ENCODE data around the gene BBX.
A peak's percentile ranks its signal among the peaks of the same experiment; 100 is the strongest.

The BBX gene

GRCh38 chr3:107644631-107645030 lies 121.9 kb downstream of the BBX start:
- DNase-seq (no peak), ATAC-seq (no peak)
- no peaks in the 10 kb centered on the region for H3K27me3 Mint-ChIP-seq
- no peak overlapping the region for H3K4me3 Mint-ChIP-seq
- peaks cover 26% of the 10 kb centered on the region for H3K4me1 Mint-ChIP-seq
- peak overlapping the region in 1 of 2 donors; percentile 47 for H3K27ac Mint-ChIP-seq
- peaks cover 0 to 8% of the 10 kb centered on the region in 2 donors for H3K9me3 Mint-ChIP-seq

GRCh38 chr3:107650788-107651187 lies 128.0 kb downstream of the BBX start:
- Mint-ChIP-seq H3K9me3 (peaks cover 0 to 8% of the 10 kb centered on the region in 2 donors), H3K27ac (no peak overlapping the region), H3K4me3 (no peak overlapping the region), H3K4me1 (peaks cover 26% of the 10 kb centered on the region), H3K27me3 (no peaks in the 10 kb centered on the region)
- ATAC-seq (no peak), DNase-seq (no peak)

DNA sequence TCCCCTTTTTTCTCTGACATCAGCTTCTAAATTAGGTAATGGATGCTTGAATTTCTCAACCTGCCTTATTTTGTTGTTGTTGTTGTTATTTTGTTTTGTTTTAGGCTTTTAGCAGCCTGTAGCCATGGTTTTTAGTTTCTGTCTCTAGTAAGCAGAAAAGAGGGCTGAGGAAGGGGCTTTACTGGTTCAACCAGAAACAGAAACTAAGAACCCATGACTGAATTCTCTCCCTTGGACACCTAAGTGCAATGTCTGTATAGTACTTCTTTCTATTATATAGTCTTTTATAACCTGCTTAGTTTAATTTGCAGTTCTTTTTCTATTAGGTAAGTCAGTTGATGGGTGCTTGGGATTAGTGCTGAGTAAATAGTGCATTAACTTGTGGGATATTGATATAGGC lies 129.0 kb downstream of the BBX start:
- ATAC-seq: peak; percentile 77
- Mint-ChIP-seq H3K4me3 (no peak overlapping the region), H3K27me3 (no peaks in the 10 kb centered on the region), H3K9me3 (peaks cover 0 to 8% of the 10 kb centered on the region in 2 donors), H3K27ac (peak overlapping the region in 1 of 2 donors; percentile 81), H3K4me1 (peaks cover 26% of the 10 kb centered on the region)
- no peak for DNase-seq

- ATAC-seq: no peak
Measured at GRCh38 chr3:107654218-107654617, 131.5 kb downstream of the BBX start.

GRCh38 chr3:107657971-107658370 lies 135.2 kb downstream of the BBX start:
- DNase-seq (no peak), ATAC-seq (no peak)
- Mint-ChIP-seq H3K9me3 (no peaks in the 10 kb centered on the region), H3K27me3 (no peaks in the 10 kb centered on the region), H3K4me3 (no peak overlapping the region), H3K27ac (no peak overlapping the region), H3K4me1 (peaks cover 13% of the 10 kb centered on the region)

More at GRCh38 chr3:107654218-107654617, 131.5 kb downstream of the BBX start:
- Mint-ChIP-seq H3K27me3 (no peaks in the 10 kb centered on the region), H3K27ac (no peak overlapping the region), H3K9me3 (peaks cover 0 to 2% of the 10 kb centered on the region in 2 donors), H3K4me1 (peaks cover 22% of the 10 kb centered on the region), H3K4me3 (no peak overlapping the region)
- DNase-seq: no peak

DNA sequence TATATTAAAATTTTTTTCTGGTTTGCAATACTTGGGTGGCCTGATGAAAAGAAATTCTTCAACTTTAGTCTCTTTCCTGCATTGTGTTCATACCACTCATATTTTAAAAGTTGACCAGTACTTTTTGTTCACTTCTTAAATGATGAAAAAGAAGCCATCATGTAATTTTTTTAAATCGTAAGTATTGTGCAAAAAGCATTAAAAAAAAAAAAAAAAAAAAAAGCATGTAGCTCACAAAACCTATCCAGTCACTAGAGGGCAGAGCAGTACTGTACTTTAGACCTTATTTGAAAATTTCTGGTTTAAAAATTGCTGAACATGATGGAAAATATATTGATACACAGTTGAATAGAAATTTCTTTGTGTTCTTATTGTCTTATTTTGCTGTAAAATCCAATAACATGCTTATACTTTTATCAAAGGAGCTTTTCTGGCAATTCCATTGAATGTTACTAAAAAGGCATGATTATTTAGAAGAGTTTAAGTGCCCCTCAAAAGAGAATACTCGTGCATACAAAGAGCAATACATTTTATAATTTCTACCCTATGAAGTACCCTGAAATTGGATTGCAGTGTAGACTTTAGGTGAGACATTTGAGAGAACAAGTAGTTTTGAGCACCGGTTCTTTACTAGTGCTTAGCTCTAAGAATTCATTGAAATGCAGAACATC lies 137.7 kb downstream of the BBX start:
- peaks cover 14% of the 10 kb centered on the region for H3K4me1 Mint-ChIP-seq
- DNase-seq (no peak), ATAC-seq (no peak)
- H3K27me3 Mint-ChIP-seq: no peaks in the 10 kb centered on the region
- H3K9me3 Mint-ChIP-seq: no peaks in the 10 kb centered on the region
- H3K27ac Mint-ChIP-seq: no peak overlapping the region
- no peak overlapping the region for H3K4me3 Mint-ChIP-seq

- H3K27me3 Mint-ChIP-seq: no peaks in the 10 kb centered on the region
- no peaks in the 10 kb centered on the region for H3K9me3 Mint-ChIP-seq
- no peak overlapping the region for H3K27ac Mint-ChIP-seq
- ATAC-seq: peak; percentile 86
- H3K4me1 Mint-ChIP-seq: peaks cover 19% of the 10 kb centered on the region
- H3K4me3 Mint-ChIP-seq: no peak overlapping the region
- DNase-seq: no peak
Measured at GRCh38 chr3:107661447-107662123, 138.8 kb downstream of the BBX start.

DNA sequence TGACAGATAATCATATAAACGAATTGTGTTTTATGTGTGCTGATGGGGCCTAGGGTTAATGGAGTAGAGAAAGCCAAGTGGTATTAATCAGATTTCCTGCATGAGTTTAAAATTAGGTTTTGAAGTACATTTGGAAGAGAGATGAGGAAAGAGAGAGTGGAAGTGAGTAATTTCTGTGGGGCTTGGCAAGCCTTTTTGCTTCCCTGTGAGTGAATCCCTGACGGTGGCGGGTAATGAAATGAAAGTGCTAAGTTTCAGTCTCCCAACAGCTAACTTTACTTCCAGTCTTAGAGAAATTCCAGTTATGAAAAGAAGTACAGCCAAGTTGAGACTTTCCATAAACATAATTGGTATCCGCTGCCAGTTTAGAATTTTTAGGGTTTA lies 139.4 kb downstream of the BBX start:
- no peak for DNase-seq
- no peaks in the 10 kb centered on the region for H3K9me3 Mint-ChIP-seq
- no peak overlapping the region for H3K27ac Mint-ChIP-seq
- ATAC-seq: peak; percentile 15
- no peaks in the 10 kb centered on the region for H3K27me3 Mint-ChIP-seq
- peaks cover 19% of the 10 kb centered on the region for H3K4me1 Mint-ChIP-seq
- H3K4me3 Mint-ChIP-seq: no peak overlapping the region

- H3K4me1 Mint-ChIP-seq: peaks cover 19% of the 10 kb centered on the region
- no peak for ATAC-seq
- no peaks in the 10 kb centered on the region for H3K9me3 Mint-ChIP-seq
- no peaks in the 10 kb centered on the region for H3K27me3 Mint-ChIP-seq
- no peak overlapping the region for H3K4me3 Mint-ChIP-seq
- H3K27ac Mint-ChIP-seq: no peak overlapping the region
- no peak for DNase-seq
Measured at GRCh38 chr3:107662586-107662985, 139.8 kb downstream of the BBX start.

DNA sequence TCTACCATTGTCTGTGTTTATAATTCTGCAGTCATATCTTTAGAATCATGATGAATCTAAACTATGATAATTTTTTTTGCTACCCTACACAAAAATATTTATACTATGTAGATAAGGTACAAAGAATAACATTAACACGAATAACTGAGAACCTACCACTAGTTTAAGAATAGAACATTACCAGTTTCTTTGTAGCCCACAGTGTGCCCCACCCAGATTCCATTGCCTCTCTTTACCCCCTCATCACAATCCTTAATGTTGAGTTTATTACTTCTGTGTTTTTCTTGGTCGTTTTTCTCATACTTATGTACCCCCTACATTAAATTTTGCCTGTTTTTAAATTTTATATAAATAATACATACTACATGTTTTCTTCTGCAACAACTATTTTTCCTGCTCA lies 140.5 kb downstream of the BBX start:
- DNase-seq: no peak
- Mint-ChIP-seq H3K9me3 (no peaks in the 10 kb centered on the region), H3K27ac (no peak overlapping the region), H3K4me1 (peaks cover 23% of the 10 kb centered on the region), H3K27me3 (no peaks in the 10 kb centered on the region), H3K4me3 (no peak overlapping the region)
- no peak for ATAC-seq

- Mint-ChIP-seq H3K27me3 (no peaks in the 10 kb centered on the region), H3K9me3 (no peaks in the 10 kb centered on the region), H3K4me1 (peaks cover 30% of the 10 kb centered on the region), H3K27ac (no peak overlapping the region), H3K4me3 (no peak overlapping the region)
- ATAC-seq (no peak), DNase-seq (no peak)
Measured at GRCh38 chr3:107664614-107665013, 141.9 kb downstream of the BBX start.

GRCh38 chr3:107665351-107665750 lies 142.6 kb downstream of the BBX start:
- Mint-ChIP-seq H3K4me1 (peaks cover 30% of the 10 kb centered on the region), H3K27me3 (no peaks in the 10 kb centered on the region), H3K4me3 (no peak overlapping the region), H3K9me3 (no peaks in the 10 kb centered on the region), H3K27ac (peak overlapping the region in 1 of 2 donors; percentile 3)
- DNase-seq (no peak), ATAC-seq (no peak)

GRCh38 chr3:107666853-107667252 lies 144.1 kb downstream of the BBX start:
- Mint-ChIP-seq H3K27ac (no peak overlapping the region), H3K4me1 (peaks cover 22% of the 10 kb centered on the region), H3K27me3 (no peaks in the 10 kb centered on the region), H3K9me3 (no peaks in the 10 kb centered on the region), H3K4me3 (no peak overlapping the region)
- DNase-seq (no peak), ATAC-seq (no peak)

DNA sequence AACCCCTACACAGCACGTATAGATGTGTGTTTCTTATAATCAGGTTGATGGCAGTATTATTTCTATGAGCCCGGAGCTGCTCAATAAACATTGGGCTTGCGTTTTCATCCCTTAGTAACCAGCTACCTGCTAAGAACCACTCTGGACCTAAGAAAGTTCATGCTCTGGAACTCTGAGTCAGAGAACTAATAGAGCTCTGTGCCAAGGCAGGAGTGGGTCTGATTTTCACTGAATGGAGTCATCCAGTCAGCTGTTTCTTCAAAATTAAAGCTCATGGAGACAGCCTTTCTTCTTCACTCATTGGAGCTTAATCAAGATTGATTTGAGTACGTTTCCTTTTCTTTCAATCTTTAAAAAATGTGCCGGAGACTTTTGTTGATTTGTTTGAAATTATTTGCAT lies 145.7 kb downstream of the BBX start:
- peaks cover 18% of the 10 kb centered on the region for H3K4me1 Mint-ChIP-seq
- H3K4me3 Mint-ChIP-seq: no peak overlapping the region
- DNase-seq: no peak
- no peak overlapping the region for H3K27ac Mint-ChIP-seq
- no peak for ATAC-seq
- no peaks in the 10 kb centered on the region for H3K9me3 Mint-ChIP-seq
- no peaks in the 10 kb centered on the region for H3K27me3 Mint-ChIP-seq

GRCh38 chr3:107668963-107669362 lies 146.2 kb downstream of the BBX start:
- no peak for DNase-seq
- no peaks in the 10 kb centered on the region for H3K9me3 Mint-ChIP-seq
- no peak overlapping the region for H3K4me3 Mint-ChIP-seq
- H3K4me1 Mint-ChIP-seq: peaks cover 18% of the 10 kb centered on the region
- H3K27me3 Mint-ChIP-seq: no peaks in the 10 kb centered on the region
- ATAC-seq: no peak
- no peak overlapping the region for H3K27ac Mint-ChIP-seq

DNA sequence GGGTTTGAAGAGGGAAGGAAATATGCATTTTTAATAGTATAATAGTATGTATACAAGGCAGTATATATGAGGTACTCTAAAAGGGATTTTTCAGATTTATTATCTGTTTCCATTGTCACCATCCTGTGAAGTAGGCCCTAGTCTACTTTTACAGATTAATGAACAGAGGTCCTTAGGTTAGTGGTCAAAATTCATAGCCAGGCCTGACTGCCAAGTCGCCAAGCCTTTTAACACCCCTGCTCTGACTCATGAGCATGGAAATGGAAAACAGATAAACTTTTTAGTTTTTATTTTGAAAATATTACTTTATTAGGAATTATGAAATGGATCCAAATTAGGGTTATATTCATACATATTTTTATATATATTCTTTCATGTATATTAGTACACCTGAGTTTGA lies 146.9 kb downstream of the BBX start:
- DNase-seq (no peak), ATAC-seq (no peak)
- Mint-ChIP-seq H3K27me3 (no peaks in the 10 kb centered on the region), H3K9me3 (no peaks in the 10 kb centered on the region), H3K4me3 (no peak overlapping the region), H3K27ac (no peak overlapping the region), H3K4me1 (peaks cover 23% of the 10 kb centered on the region)

- H3K4me3 Mint-ChIP-seq: no peak overlapping the region
- H3K27me3 Mint-ChIP-seq: no peaks in the 10 kb centered on the region
- peaks cover 27% of the 10 kb centered on the region for H3K4me1 Mint-ChIP-seq
- no peak overlapping the region for H3K27ac Mint-ChIP-seq
- no peaks in the 10 kb centered on the region for H3K9me3 Mint-ChIP-seq
- DNase-seq (no peak), ATAC-seq (no peak)
Measured at GRCh38 chr3:107670986-107671385, 148.2 kb downstream of the BBX start.
